WTC11 (cell line): Measurements from ENCODE around the gene MRPS14.

Experiments
- GTF2I ChIP-seq: fragments of 250-450 bp; sonication (Bioruptor Pico); conservative IDR thresholded peaks from 2 replicates; pipeline ENCODE4 v1.4.0; 2021; ENCODE audit warnings: mild to moderate bottlenecking
- NFE2L1 ChIP-seq: sonication (generic); formaldehyde crosslinking; IDR thresholded peaks from 2 replicates; pipeline ENCODE4 v1.8.1; 2023; ENCODE audit warnings: missing genetic modification reagents
- NR1H2 ChIP-seq: sonication (generic); formaldehyde crosslinking; IDR thresholded peaks from 2 replicates; pipeline ENCODE4 v1.9.0; 2021; ENCODE audit warnings: mild to moderate bottlenecking, moderate library complexity, missing genetic modification reagents
- NR3C1 ChIP-seq: sonication (generic); formaldehyde crosslinking; conservative IDR thresholded peaks from 2 replicates; pipeline ENCODE4 v1.8.1; 2023; ENCODE audit warnings: low read depth, mild to moderate bottlenecking, missing genetic modification reagents
- TF ChIP-seq, protein P1 (sequence below): fragments of 200-600 bp; IDR thresholded peaks from 2 replicates; pipeline ENCODE4 v1.8.0; 2022; ENCODE audit warnings: antibody characterized with exemption
- TF ChIP-seq, protein P2 (sequence below): sonication (generic); formaldehyde crosslinking; IDR thresholded peaks from 2 replicates; pipeline ENCODE4 v1.8.1; 2023; ENCODE audit warnings: mild to moderate bottlenecking, missing genetic modification reagents, moderate library complexity
- TF ChIP-seq, protein P3 (sequence below): sonication (generic); formaldehyde crosslinking; IDR thresholded peaks from 2 replicates; pipeline ENCODE4 v1.8.0; 2022; ENCODE audit warnings: mild to moderate bottlenecking, missing genetic modification reagents
- TF ChIP-seq, protein P4 (sequence below): sonication (generic); formaldehyde crosslinking; IDR thresholded peaks from 2 replicates; pipeline ENCODE4 v1.8.0; 2022; ENCODE audit warnings: mild to moderate bottlenecking, missing genetic modification reagents
- TF ChIP-seq, protein P5 (sequence below): sonication (generic); formaldehyde crosslinking; IDR thresholded peaks from 2 replicates; pipeline ENCODE4 v1.8.1; 2022; ENCODE audit warnings: mild to moderate bottlenecking, missing genetic modification reagents, moderate library complexity, borderline replicate concordance
- TF ChIP-seq, protein P6 (sequence below): sonication (generic); formaldehyde crosslinking; IDR thresholded peaks from 2 replicates; pipeline ENCODE4 v1.8.0; 2022; ENCODE audit warnings: missing genetic modification reagents
- TF ChIP-seq, protein P7 (sequence below): fragments of 250-450 bp; sonication (Bioruptor Pico); IDR thresholded peaks from 2 replicates; pipeline ENCODE4 v2.1.2; 2022; ENCODE audit warnings: mild to moderate bottlenecking, moderate library complexity

DNA sequence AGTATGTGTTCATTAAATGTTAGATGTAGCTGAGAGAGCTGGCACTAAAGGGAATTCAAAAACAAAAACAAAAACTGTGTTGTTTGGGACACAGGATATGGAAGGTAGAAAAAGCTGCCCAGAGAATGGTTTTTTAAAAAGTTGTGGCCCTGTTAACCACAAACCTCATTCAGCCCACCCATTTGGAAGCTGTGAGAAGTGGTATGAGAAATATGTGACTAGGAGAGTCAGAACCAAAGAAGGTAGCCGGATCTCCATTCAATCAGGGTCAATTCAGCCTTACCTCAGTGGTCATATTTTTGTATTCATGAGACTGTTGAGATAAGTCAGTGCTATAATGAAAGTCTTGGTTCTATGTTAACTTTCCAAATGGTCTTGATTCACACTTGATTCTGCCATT, 53.2 kb downstream of the MRPS14 start:
- TF ChIP-seq, protein P1, sequence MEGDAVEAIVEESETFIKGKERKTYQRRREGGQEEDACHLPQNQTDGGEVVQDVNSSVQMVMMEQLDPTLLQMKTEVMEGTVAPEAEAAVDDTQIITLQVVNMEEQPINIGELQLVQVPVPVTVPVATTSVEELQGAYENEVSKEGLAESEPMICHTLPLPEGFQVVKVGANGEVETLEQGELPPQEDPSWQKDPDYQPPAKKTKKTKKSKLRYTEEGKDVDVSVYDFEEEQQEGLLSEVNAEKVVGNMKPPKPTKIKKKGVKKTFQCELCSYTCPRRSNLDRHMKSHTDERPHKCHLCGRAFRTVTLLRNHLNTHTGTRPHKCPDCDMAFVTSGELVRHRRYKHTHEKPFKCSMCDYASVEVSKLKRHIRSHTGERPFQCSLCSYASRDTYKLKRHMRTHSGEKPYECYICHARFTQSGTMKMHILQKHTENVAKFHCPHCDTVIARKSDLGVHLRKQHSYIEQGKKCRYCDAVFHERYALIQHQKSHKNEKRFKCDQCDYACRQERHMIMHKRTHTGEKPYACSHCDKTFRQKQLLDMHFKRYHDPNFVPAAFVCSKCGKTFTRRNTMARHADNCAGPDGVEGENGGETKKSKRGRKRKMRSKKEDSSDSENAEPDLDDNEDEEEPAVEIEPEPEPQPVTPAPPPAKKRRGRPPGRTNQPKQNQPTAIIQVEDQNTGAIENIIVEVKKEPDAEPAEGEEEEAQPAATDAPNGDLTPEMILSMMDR, result no peak
- TF ChIP-seq, protein P2, sequence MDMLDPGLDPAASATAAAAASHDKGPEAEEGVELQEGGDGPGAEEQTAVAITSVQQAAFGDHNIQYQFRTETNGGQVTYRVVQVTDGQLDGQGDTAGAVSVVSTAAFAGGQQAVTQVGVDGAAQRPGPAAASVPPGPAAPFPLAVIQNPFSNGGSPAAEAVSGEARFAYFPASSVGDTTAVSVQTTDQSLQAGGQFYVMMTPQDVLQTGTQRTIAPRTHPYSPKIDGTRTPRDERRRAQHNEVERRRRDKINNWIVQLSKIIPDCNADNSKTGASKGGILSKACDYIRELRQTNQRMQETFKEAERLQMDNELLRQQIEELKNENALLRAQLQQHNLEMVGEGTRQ, result no peak
- TF ChIP-seq GTF2I (no peak), NFE2L1 (CRISPR knock-in tag) (no peak), NR3C1 (no peak), NR1H2 (CRISPR knock-in tag) (no peak)
- TF ChIP-seq, protein P3, sequence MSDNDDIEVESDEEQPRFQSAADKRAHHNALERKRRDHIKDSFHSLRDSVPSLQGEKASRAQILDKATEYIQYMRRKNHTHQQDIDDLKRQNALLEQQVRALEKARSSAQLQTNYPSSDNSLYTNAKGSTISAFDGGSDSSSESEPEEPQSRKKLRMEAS (CRISPR knock-in tag), result no peak
- TF ChIP-seq, protein P4, sequence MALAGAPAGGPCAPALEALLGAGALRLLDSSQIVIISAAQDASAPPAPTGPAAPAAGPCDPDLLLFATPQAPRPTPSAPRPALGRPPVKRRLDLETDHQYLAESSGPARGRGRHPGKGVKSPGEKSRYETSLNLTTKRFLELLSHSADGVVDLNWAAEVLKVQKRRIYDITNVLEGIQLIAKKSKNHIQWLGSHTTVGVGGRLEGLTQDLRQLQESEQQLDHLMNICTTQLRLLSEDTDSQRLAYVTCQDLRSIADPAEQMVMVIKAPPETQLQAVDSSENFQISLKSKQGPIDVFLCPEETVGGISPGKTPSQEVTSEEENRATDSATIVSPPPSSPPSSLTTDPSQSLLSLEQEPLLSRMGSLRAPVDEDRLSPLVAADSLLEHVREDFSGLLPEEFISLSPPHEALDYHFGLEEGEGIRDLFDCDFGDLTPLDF (CRISPR knock-in tag), result no peak
- TF ChIP-seq, protein P5, sequence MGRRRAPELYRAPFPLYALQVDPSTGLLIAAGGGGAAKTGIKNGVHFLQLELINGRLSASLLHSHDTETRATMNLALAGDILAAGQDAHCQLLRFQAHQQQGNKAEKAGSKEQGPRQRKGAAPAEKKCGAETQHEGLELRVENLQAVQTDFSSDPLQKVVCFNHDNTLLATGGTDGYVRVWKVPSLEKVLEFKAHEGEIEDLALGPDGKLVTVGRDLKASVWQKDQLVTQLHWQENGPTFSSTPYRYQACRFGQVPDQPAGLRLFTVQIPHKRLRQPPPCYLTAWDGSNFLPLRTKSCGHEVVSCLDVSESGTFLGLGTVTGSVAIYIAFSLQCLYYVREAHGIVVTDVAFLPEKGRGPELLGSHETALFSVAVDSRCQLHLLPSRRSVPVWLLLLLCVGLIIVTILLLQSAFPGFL (CRISPR knock-in tag), result no peak
- TF ChIP-seq, protein P6, sequence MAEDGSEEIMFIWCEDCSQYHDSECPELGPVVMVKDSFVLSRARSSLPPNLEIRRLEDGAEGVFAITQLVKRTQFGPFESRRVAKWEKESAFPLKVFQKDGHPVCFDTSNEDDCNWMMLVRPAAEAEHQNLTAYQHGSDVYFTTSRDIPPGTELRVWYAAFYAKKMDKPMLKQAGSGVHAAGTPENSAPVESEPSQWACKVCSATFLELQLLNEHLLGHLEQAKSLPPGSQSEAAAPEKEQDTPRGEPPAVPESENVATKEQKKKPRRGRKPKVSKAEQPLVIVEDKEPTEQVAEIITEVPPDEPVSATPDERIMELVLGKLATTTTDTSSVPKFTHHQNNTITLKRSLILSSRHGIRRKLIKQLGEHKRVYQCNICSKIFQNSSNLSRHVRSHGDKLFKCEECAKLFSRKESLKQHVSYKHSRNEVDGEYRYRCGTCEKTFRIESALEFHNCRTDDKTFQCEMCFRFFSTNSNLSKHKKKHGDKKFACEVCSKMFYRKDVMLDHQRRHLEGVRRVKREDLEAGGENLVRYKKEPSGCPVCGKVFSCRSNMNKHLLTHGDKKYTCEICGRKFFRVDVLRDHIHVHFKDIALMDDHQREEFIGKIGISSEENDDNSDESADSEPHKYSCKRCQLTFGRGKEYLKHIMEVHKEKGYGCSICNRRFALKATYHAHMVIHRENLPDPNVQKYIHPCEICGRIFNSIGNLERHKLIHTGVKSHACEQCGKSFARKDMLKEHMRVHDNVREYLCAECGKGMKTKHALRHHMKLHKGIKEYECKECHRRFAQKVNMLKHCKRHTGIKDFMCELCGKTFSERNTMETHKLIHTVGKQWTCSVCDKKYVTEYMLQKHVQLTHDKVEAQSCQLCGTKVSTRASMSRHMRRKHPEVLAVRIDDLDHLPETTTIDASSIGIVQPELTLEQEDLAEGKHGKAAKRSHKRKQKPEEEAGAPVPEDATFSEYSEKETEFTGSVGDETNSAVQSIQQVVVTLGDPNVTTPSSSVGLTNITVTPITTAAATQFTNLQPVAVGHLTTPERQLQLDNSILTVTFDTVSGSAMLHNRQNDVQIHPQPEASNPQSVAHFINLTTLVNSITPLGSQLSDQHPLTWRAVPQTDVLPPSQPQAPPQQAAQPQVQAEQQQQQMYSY (CRISPR knock-in tag), result no peak
- TF ChIP-seq, protein P7, sequence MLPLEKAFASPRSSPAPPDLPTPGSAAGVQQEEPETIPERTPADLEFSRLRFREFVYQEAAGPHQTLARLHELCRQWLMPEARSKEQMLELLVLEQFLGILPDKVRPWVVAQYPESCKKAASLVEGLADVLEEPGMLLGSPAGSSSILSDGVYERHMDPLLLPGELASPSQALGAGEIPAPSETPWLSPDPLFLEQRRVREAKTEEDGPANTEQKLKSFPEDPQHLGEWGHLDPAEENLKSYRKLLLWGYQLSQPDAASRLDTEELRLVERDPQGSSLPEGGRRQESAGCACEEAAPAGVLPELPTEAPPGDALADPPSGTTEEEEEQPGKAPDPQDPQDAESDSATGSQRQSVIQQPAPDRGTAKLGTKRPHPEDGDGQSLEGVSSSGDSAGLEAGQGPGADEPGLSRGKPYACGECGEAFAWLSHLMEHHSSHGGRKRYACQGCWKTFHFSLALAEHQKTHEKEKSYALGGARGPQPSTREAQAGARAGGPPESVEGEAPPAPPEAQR (CRISPR knock-in tag), result no peak
